ENCODE results near the gene SH3RF3.
A peak's percentile ranks its signal among the peaks of the same experiment; 100 is the strongest.

Gene SH3RF3

GRCh38 chr2:109345653-109346480 lies 216.9 kb downstream of the SH3RF3 start:
- H3K27ac ChIP-seq (ENCODE audit: low read length, poor library complexity, severe bottlenecking), result no peak overlapping the region
- no peak overlapping the region for H3K18ac ChIP-seq (ENCODE audit: low read depth in 1 of 2, low read length in 2 of 2)
- H3K23ac ChIP-seq (ENCODE audit: low read length in 2 of 2), result no peak overlapping the region
- WGBS, result 95% methylated on average over 12 of the region's 13 CpGs
- no peak overlapping the region for H2BK15ac ChIP-seq (ENCODE audit: low read depth, poor library complexity, severe bottlenecking)
- peaks cover 28% of the 10 kb centered on the region for H3K4me1 ChIP-seq (ENCODE audit: control insufficient read depth, insufficient read depth, low read depth, low read length)
- no peak overlapping the region for H3K4me2 ChIP-seq (ENCODE audit: low read length, poor library complexity, severe bottlenecking)
- DNase-seq, result no peak
- H2BK120ac ChIP-seq (ENCODE audit: low read depth, low read length), result no peak overlapping the region
- peaks cover 22% of the 10 kb centered on the region for H3K79me1 ChIP-seq (replicated peaks; ENCODE audit: low read length, poor library complexity, severe bottlenecking)
- H3K4ac ChIP-seq (ENCODE audit: low read depth in 1 of 2, low read length in 2 of 2), result no peak overlapping the region
- no peak overlapping the region for H2AK5ac ChIP-seq (ENCODE audit: low read length, severe bottlenecking)
- H2BK12ac ChIP-seq (ENCODE audit: low read length in 2 of 2), result no peak overlapping the region
- H3K4me3 ChIP-seq (ENCODE audit: insufficient read depth in 1 of 2, low read depth in 1 of 2, low read length in 2 of 2), result no peak overlapping the region
- H3K36me3 ChIP-seq (ENCODE audit: control insufficient read depth in 1 of 2, insufficient read depth in 2 of 2, low read depth in 1 of 2, low read length in 2 of 2), result peaks cover 0 to 10% of the 10 kb centered on the region in 2 experiments
- H4K91ac ChIP-seq (ENCODE audit: low read length), result no peak overlapping the region
- no peak overlapping the region for H3K14ac ChIP-seq (ENCODE audit: low read length in 2 of 2)
- H2BK5ac ChIP-seq (ENCODE audit: low read depth, low read length, poor library complexity, severe bottlenecking), result no peak overlapping the region
- no peaks in the 10 kb centered on the region for H3K27me3 ChIP-seq (ENCODE audit: control insufficient read depth in 1 of 2, insufficient read depth in 1 of 2, low read length in 2 of 2)
- no peak overlapping the region for H2AFZ ChIP-seq (ENCODE audit: low read depth, low read length)
- H4K8ac ChIP-seq (ENCODE audit: low read length), result no peak overlapping the region
- H3K9me3 ChIP-seq (ENCODE audit: control insufficient read depth, low read length), result no peaks in the 10 kb centered on the region
- H3K9ac ChIP-seq (ENCODE audit: low read length), result no peak overlapping the region

GRCh38 chr2:109346601-109347228 lies 217.7 kb downstream of the SH3RF3 start:
- no peak overlapping the region for H3K9ac ChIP-seq (ENCODE audit: low read length)
- H3K4ac ChIP-seq (ENCODE audit: low read depth in 1 of 2, low read length in 2 of 2), result no peak overlapping the region
- no peak overlapping the region for H4K8ac ChIP-seq (ENCODE audit: low read length)
- no peaks in the 10 kb centered on the region for H3K27me3 ChIP-seq (ENCODE audit: control insufficient read depth in 1 of 2, insufficient read depth in 1 of 2, low read length in 2 of 2)
- H2BK120ac ChIP-seq (ENCODE audit: low read depth, low read length), result no peak overlapping the region
- peaks cover 0 to 10% of the 10 kb centered on the region in 2 experiments for H3K36me3 ChIP-seq (ENCODE audit: control insufficient read depth in 1 of 2, insufficient read depth in 2 of 2, low read depth in 1 of 2, low read length in 2 of 2)
- H3K23ac ChIP-seq (ENCODE audit: low read length in 2 of 2), result no peak overlapping the region
- H2BK12ac ChIP-seq (ENCODE audit: low read length in 2 of 2), result no peak overlapping the region
- no peak overlapping the region for H3K27ac ChIP-seq (ENCODE audit: low read length, poor library complexity, severe bottlenecking)
- H3K4me2 ChIP-seq (ENCODE audit: low read length, poor library complexity, severe bottlenecking), result no peak overlapping the region
- no peak overlapping the region for H2BK15ac ChIP-seq (ENCODE audit: low read depth, poor library complexity, severe bottlenecking)
- H3K4me3 ChIP-seq (ENCODE audit: insufficient read depth in 1 of 2, low read depth in 1 of 2, low read length in 2 of 2), result no peak overlapping the region
- no peak overlapping the region for H2BK5ac ChIP-seq (ENCODE audit: low read depth, low read length, poor library complexity, severe bottlenecking)
- H3K14ac ChIP-seq (ENCODE audit: low read length in 2 of 2), result peak overlapping the region in 1 of 2 experiments; percentile 80
- H4K91ac ChIP-seq (ENCODE audit: low read length), result no peak overlapping the region
- DNase-seq, result no peak
- H2AK5ac ChIP-seq (ENCODE audit: low read length, severe bottlenecking), result no peak overlapping the region
- WGBS, result 94% methylated on average over 12 of the region's 12 CpGs
- no peak overlapping the region for H2AFZ ChIP-seq (ENCODE audit: low read depth, low read length)
- H3K4me1 ChIP-seq (ENCODE audit: control insufficient read depth, insufficient read depth, low read depth, low read length), result peaks cover 33% of the 10 kb centered on the region
- H3K9me3 ChIP-seq (ENCODE audit: control insufficient read depth, low read length), result no peaks in the 10 kb centered on the region
- H3K79me1 ChIP-seq (replicated peaks; ENCODE audit: low read length, poor library complexity, severe bottlenecking), result peaks cover 22% of the 10 kb centered on the region
- no peak overlapping the region for H3K18ac ChIP-seq (ENCODE audit: low read depth in 1 of 2, low read length in 2 of 2)

GRCh38 chr2:109347626-109348025 lies 218.6 kb downstream of the SH3RF3 start:
- Histone ChIP-seq H2AK5ac (ENCODE audit: low read length, severe bottlenecking) (no peak overlapping the region), H3K9me3 (ENCODE audit: control insufficient read depth, low read length) (no peaks in the 10 kb centered on the region), H2BK120ac (ENCODE audit: low read depth, low read length) (no peak overlapping the region), H2AFZ (ENCODE audit: low read depth, low read length) (no peak overlapping the region), H4K91ac (ENCODE audit: low read length) (no peak overlapping the region), H3K14ac (ENCODE audit: low read length in 2 of 2) (peak overlapping the region in 1 of 2 experiments; percentile 47), H2BK15ac (ENCODE audit: low read depth, poor library complexity, severe bottlenecking) (no peak overlapping the region), H2BK12ac (ENCODE audit: low read length in 2 of 2) (no peak overlapping the region), H3K4me3 (ENCODE audit: insufficient read depth in 1 of 2, low read depth in 1 of 2, low read length in 2 of 2) (no peak overlapping the region), H3K36me3 (ENCODE audit: control insufficient read depth in 1 of 2, insufficient read depth in 2 of 2, low read depth in 1 of 2, low read length in 2 of 2) (peaks cover 0 to 10% of the 10 kb centered on the region in 2 experiments), H2BK5ac (ENCODE audit: low read depth, low read length, poor library complexity, severe bottlenecking) (no peak overlapping the region), H3K27ac (ENCODE audit: low read length, poor library complexity, severe bottlenecking) (no peak overlapping the region), H3K4me1 (ENCODE audit: control insufficient read depth, insufficient read depth, low read depth, low read length) (peaks cover 36% of the 10 kb centered on the region), H4K8ac (ENCODE audit: low read length) (no peak overlapping the region), H3K9ac (ENCODE audit: low read length) (no peak overlapping the region), H3K4me2 (ENCODE audit: low read length, poor library complexity, severe bottlenecking) (no peak overlapping the region), H3K4ac (ENCODE audit: low read depth in 1 of 2, low read length in 2 of 2) (no peak overlapping the region), H3K23ac (ENCODE audit: low read length in 2 of 2) (no peak overlapping the region), H3K18ac (ENCODE audit: low read depth in 1 of 2, low read length in 2 of 2) (peak overlapping the region in 1 of 2 experiments; percentile 43), H3K27me3 (ENCODE audit: control insufficient read depth in 1 of 2, insufficient read depth in 1 of 2, low read length in 2 of 2) (no peaks in the 10 kb centered on the region), H3K79me1 (replicated peaks; ENCODE audit: low read length, poor library complexity, severe bottlenecking) (peaks cover 22% of the 10 kb centered on the region)
- no peak for DNase-seq
- 94% methylated on average over 13 of the region's 13 CpGs for WGBS

GRCh38 chr2:109348190-109348589 lies 219.2 kb downstream of the SH3RF3 start:
- Histone ChIP-seq H2AK5ac (ENCODE audit: low read length, severe bottlenecking) (no peak overlapping the region), H3K4me2 (ENCODE audit: low read length, poor library complexity, severe bottlenecking) (no peak overlapping the region), H2AFZ (ENCODE audit: low read depth, low read length) (no peak overlapping the region), H2BK12ac (ENCODE audit: low read length in 2 of 2) (no peak overlapping the region), H2BK15ac (ENCODE audit: low read depth, poor library complexity, severe bottlenecking) (no peak overlapping the region), H3K18ac (ENCODE audit: low read depth in 1 of 2, low read length in 2 of 2) (no peak overlapping the region), H3K36me3 (ENCODE audit: control insufficient read depth in 1 of 2, insufficient read depth in 2 of 2, low read depth in 1 of 2, low read length in 2 of 2) (peaks cover 0 to 15% of the 10 kb centered on the region in 2 experiments), H3K9ac (ENCODE audit: low read length) (no peak overlapping the region), H3K23ac (ENCODE audit: low read length in 2 of 2) (no peak overlapping the region), H3K79me1 (replicated peaks; ENCODE audit: low read length, poor library complexity, severe bottlenecking) (peaks cover 20% of the 10 kb centered on the region), H3K9me3 (ENCODE audit: control insufficient read depth, low read length) (no peaks in the 10 kb centered on the region), H3K4ac (ENCODE audit: low read depth in 1 of 2, low read length in 2 of 2) (peak overlapping the region in 1 of 2 experiments; percentile 24), H4K8ac (ENCODE audit: low read length) (no peak overlapping the region), H3K4me3 (ENCODE audit: insufficient read depth in 1 of 2, low read depth in 1 of 2, low read length in 2 of 2) (no peak overlapping the region), H3K27me3 (ENCODE audit: control insufficient read depth in 1 of 2, insufficient read depth in 1 of 2, low read length in 2 of 2) (no peaks in the 10 kb centered on the region), H2BK5ac (ENCODE audit: low read depth, low read length, poor library complexity, severe bottlenecking) (no peak overlapping the region), H4K91ac (ENCODE audit: low read length) (no peak overlapping the region), H3K4me1 (ENCODE audit: control insufficient read depth, insufficient read depth, low read depth, low read length) (peaks cover 37% of the 10 kb centered on the region), H2BK120ac (ENCODE audit: low read depth, low read length) (no peak overlapping the region), H3K14ac (ENCODE audit: low read length in 2 of 2) (no peak overlapping the region), H3K27ac (ENCODE audit: low read length, poor library complexity, severe bottlenecking) (no peak overlapping the region)
- WGBS, result 94% methylated on average over 3 of the region's 3 CpGs
- DNase-seq, result no peak

All from mesenchymal stem cell (in vitro differentiated cells and primary cell).